ENCODE results near the gene SLC16A12. TPM values are rescaled to one million over a fixed set of nuclear protein-coding genes. Genes with fewer than 3 reads are reported as not detected.

SLC16A12 gene
- total RNA-seq, 1 experiment from 2014 or later, result 10.9 TPM

DNA sequence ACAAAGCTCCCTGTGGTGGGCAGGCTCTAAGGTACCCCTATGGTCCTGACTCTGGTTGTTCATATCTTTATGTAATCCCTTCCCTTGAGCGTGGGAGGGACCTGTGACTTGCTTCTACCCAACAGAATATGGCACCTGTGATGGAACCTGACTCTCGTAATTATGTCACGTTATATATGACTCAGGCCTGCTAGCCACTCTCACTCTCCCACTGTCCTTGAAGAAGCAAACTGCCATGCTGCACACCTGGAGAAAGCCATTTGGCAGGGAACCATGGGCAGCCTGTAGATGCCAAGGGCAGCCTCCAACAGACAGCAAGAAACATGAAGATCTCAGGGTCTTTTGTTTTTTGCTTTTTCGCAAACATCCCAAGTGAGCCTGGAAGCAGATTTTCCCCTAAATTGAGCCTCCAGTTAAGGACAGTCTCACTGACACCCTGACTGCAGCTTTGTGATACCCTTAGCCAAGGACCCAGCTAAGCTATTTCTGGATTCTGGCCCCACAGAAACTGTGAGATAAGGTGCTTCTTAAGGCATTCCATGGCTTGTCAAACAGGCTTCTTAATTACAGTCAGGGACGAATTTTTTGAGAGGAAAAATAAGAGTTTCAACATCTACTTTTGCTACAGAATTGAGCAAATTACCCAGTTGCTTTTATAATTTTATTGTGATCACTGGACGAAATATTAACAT, 71.4 kb downstream of the SLC16A12 start:
- Mint-ChIP-seq H3K27me3 (ENCODE audit: low read depth) (no peaks in the 10 kb centered on the region), H3K9me3 (no peaks in the 10 kb centered on the region), H3K4me3 (no peak overlapping the region), H3K27ac (no peak overlapping the region), H3K36me3 (no peaks in the 10 kb centered on the region), H3K4me1 (peaks cover 13% of the 10 kb centered on the region)
- ChIA-PET POLR2A (no interaction called here), CTCF (no interaction called here)
- no peak for ATAC-seq
- no peak for DNase-seq (ENCODE audit: low spot score)
- TF ChIP-seq, protein P1, sequence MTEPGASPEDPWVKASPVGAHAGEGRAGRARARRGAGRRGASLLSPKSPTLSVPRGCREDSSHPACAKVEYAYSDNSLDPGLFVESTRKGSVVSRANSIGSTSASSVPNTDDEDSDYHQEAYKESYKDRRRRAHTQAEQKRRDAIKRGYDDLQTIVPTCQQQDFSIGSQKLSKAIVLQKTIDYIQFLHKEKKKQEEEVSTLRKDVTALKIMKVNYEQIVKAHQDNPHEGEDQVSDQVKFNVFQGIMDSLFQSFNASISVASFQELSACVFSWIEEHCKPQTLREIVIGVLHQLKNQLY (CRISPR knock-in tag; IDR thresholded peaks at IDR 0.05), result no peak
- TF ChIP-seq, protein P2, sequence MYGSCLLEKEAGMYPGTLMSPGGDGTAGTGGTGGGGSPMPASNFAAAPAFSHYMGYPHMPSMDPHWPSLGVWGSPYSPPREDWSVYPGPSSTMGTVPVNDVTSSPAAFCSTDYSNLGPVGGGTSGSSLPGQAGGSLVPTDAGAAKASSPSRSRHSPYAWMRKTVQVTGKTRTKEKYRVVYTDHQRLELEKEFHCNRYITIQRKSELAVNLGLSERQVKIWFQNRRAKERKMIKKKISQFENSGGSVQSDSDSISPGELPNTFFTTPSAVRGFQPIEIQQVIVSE (CRISPR knock-in tag; IDR thresholded peaks at IDR 0.05; ENCODE audit: borderline replicate concordance), result no peak
- TF ChIP-seq, protein P3, sequence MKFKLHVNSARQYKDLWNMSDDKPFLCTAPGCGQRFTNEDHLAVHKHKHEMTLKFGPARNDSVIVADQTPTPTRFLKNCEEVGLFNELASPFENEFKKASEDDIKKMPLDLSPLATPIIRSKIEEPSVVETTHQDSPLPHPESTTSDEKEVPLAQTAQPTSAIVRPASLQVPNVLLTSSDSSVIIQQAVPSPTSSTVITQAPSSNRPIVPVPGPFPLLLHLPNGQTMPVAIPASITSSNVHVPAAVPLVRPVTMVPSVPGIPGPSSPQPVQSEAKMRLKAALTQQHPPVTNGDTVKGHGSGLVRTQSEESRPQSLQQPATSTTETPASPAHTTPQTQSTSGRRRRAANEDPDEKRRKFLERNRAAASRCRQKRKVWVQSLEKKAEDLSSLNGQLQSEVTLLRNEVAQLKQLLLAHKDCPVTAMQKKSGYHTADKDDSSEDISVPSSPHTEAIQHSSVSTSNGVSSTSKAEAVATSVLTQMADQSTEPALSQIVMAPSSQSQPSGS (CRISPR knock-in tag; IDR thresholded peaks at IDR 0.05; ENCODE audit: borderline replicate concordance, low read depth), result no peak
- no peak for TF ChIP-seq SMAD4 (CRISPR knock-in tag; IDR thresholded peaks at IDR 0.05)
- no peak for TF ChIP-seq CBFB (CRISPR knock-in tag; IDR thresholded peaks at IDR 0.05; ENCODE audit: low read depth)
- no peak for TF ChIP-seq ESRRA (CRISPR knock-in tag; IDR thresholded peaks at IDR 0.05; ENCODE audit: borderline replicate concordance)
- TF ChIP-seq, protein P4, sequence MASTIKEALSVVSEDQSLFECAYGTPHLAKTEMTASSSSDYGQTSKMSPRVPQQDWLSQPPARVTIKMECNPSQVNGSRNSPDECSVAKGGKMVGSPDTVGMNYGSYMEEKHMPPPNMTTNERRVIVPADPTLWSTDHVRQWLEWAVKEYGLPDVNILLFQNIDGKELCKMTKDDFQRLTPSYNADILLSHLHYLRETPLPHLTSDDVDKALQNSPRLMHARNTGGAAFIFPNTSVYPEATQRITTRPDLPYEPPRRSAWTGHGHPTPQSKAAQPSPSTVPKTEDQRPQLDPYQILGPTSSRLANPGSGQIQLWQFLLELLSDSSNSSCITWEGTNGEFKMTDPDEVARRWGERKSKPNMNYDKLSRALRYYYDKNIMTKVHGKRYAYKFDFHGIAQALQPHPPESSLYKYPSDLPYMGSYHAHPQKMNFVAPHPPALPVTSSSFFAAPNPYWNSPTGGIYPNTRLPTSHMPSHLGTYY (CRISPR knock-in tag; IDR thresholded peaks at IDR 0.05), result no peak
- TF ChIP-seq, protein P5, sequence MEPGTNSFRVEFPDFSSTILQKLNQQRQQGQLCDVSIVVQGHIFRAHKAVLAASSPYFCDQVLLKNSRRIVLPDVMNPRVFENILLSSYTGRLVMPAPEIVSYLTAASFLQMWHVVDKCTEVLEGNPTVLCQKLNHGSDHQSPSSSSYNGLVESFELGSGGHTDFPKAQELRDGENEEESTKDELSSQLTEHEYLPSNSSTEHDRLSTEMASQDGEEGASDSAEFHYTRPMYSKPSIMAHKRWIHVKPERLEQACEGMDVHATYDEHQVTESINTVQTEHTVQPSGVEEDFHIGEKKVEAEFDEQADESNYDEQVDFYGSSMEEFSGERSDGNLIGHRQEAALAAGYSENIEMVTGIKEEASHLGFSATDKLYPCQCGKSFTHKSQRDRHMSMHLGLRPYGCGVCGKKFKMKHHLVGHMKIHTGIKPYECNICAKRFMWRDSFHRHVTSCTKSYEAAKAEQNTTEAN (CRISPR knock-in tag; IDR thresholded peaks at IDR 0.05), result no peak
- TF ChIP-seq, protein P6, sequence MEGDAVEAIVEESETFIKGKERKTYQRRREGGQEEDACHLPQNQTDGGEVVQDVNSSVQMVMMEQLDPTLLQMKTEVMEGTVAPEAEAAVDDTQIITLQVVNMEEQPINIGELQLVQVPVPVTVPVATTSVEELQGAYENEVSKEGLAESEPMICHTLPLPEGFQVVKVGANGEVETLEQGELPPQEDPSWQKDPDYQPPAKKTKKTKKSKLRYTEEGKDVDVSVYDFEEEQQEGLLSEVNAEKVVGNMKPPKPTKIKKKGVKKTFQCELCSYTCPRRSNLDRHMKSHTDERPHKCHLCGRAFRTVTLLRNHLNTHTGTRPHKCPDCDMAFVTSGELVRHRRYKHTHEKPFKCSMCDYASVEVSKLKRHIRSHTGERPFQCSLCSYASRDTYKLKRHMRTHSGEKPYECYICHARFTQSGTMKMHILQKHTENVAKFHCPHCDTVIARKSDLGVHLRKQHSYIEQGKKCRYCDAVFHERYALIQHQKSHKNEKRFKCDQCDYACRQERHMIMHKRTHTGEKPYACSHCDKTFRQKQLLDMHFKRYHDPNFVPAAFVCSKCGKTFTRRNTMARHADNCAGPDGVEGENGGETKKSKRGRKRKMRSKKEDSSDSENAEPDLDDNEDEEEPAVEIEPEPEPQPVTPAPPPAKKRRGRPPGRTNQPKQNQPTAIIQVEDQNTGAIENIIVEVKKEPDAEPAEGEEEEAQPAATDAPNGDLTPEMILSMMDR (IDR thresholded peaks at IDR 0.05), result no peak

DNA sequence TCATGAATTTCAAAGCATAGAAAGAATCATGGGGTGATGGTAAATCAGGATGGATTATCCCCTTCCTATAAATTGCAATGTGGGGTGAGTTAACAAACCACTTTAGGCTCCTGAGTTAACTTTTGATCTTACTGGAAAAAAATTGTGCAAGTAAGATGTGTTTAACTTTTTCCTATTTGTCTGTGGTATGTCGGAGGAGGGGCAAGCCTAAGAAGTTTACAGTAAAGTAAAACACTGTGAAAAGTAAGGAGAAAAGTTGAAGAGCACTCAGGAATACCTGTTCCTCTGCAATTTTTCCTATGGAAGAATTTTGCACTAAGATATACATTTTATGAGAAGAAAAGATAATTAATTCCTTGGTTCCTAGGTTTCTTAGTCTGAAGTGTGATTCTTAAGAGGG, 76.6 kb downstream of the SLC16A12 start:
- DNase-seq (ENCODE audit: low spot score) (no peak), ATAC-seq (no peak)
- H3K4me1 Mint-ChIP-seq, result no peaks in the 10 kb centered on the region
- TF ChIP-seq, protein P7, sequence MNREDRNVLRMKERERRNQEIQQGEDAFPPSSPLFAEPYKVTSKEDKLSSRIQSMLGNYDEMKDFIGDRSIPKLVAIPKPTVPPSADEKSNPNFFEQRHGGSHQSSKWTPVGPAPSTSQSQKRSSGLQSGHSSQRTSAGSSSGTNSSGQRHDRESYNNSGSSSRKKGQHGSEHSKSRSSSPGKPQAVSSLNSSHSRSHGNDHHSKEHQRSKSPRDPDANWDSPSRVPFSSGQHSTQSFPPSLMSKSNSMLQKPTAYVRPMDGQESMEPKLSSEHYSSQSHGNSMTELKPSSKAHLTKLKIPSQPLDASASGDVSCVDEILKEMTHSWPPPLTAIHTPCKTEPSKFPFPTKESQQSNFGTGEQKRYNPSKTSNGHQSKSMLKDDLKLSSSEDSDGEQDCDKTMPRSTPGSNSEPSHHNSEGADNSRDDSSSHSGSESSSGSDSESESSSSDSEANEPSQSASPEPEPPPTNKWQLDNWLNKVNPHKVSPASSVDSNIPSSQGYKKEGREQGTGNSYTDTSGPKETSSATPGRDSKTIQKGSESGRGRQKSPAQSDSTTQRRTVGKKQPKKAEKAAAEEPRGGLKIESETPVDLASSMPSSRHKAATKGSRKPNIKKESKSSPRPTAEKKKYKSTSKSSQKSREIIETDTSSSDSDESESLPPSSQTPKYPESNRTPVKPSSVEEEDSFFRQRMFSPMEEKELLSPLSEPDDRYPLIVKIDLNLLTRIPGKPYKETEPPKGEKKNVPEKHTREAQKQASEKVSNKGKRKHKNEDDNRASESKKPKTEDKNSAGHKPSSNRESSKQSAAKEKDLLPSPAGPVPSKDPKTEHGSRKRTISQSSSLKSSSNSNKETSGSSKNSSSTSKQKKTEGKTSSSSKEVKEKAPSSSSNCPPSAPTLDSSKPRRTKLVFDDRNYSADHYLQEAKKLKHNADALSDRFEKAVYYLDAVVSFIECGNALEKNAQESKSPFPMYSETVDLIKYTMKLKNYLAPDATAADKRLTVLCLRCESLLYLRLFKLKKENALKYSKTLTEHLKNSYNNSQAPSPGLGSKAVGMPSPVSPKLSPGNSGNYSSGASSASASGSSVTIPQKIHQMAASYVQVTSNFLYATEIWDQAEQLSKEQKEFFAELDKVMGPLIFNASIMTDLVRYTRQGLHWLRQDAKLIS (CRISPR knock-in tag; IDR thresholded peaks at IDR 0.05; ENCODE audit: borderline replicate concordance), result no peak
- TF ChIP-seq IRF2 (CRISPR knock-in tag; IDR thresholded peaks at IDR 0.05; ENCODE audit: borderline replicate concordance, low read depth) (no peak), ELF4 (CRISPR knock-in tag; IDR thresholded peaks at IDR 0.05; ENCODE audit: low read depth) (no peak), FOXK1 (CRISPR knock-in tag; IDR thresholded peaks at IDR 0.05) (no peak), CBFB (CRISPR knock-in tag; IDR thresholded peaks at IDR 0.05; ENCODE audit: low read depth) (no peak), OVOL2 (CRISPR knock-in tag; IDR thresholded peaks at IDR 0.05; ENCODE audit: borderline replicate concordance) (no peak), ZNF317 (CRISPR knock-in tag; IDR thresholded peaks at IDR 0.05; ENCODE audit: borderline replicate concordance, low read depth) (no peak), KAT7 (CRISPR knock-in tag; IDR thresholded peaks at IDR 0.05; ENCODE audit: borderline replicate concordance) (no peak), NFATC4 (CRISPR knock-in tag; IDR thresholded peaks at IDR 0.05) (no peak)
- TF ChIP-seq, protein P8, sequence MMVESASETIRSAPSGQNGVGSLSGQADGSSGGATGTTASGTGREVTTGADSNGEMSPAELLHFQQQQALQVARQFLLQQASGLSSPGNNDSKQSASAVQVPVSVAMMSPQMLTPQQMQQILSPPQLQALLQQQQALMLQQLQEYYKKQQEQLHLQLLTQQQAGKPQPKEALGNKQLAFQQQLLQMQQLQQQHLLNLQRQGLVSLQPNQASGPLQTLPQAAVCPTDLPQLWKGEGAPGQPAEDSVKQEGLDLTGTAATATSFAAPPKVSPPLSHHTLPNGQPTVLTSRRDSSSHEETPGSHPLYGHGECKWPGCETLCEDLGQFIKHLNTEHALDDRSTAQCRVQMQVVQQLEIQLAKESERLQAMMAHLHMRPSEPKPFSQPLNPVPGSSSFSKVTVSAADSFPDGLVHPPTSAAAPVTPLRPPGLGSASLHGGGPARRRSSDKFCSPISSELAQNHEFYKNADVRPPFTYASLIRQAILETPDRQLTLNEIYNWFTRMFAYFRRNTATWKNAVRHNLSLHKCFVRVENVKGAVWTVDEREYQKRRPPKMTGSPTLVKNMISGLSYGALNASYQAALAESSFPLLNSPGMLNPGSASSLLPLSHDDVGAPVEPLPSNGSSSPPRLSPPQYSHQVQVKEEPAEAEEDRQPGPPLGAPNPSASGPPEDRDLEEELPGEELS (CRISPR knock-in tag; IDR thresholded peaks at IDR 0.05), result no peak

More for the DNA sequence above, 76.6 kb downstream of the SLC16A12 start:
- ChIA-PET POLR2A (no interaction called here), CTCF (no interaction called here)
- Mint-ChIP-seq H3K4me3 (no peak overlapping the region), H3K27me3 (ENCODE audit: low read depth) (no peaks in the 10 kb centered on the region), H3K27ac (no peak overlapping the region), H3K36me3 (no peaks in the 10 kb centered on the region), H3K9me3 (no peaks in the 10 kb centered on the region)
